ENCODE measurements around the gene STMP1.
"Not testable (repeated sequence)": the region's sequence is repeated elsewhere in the genome, so short reads cannot be mapped to it uniquely, and the experiment has no call there.

STMP1 gene

DNA sequence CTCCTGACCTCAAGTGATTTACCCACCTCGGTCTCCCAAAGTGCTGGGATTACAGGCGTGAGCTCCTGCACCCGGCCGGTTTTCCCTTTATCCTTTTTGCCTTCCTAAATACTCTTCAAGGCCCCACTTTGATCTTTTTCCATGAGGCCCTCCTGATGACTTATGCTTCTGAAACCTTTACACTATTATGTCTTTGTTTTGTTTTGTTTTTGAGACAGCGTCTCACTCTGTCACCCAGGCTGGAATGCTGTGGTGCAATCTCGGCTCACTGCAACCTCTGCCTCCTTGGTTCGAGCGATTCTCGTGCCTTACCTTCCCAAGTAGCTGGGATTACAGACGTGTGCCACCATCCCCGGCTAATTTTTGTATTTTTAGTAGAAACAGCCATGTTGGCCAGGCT lies 3.8 kb downstream of the STMP1 start:
- no peaks in the 10 kb centered on the region for H3K27me3 ChIP-seq (ENCODE audit: insufficient read depth, low read depth, severe bottlenecking)
- no peak for DNase-seq
- H3K27ac ChIP-seq = no peak overlapping the region
- no peak overlapping the region for H3K4me3 ChIP-seq (ENCODE audit: low read depth, low read length)
- TF ChIP-seq CTCF (IDR thresholded peaks at IDR 0.05; ENCODE audit: low read depth, low read length) = no peak
- H3K9me3 ChIP-seq (ENCODE audit: severe bottlenecking) = no peaks in the 10 kb centered on the region
- H3K36me3 ChIP-seq = no peaks in the 10 kb centered on the region

DNA sequence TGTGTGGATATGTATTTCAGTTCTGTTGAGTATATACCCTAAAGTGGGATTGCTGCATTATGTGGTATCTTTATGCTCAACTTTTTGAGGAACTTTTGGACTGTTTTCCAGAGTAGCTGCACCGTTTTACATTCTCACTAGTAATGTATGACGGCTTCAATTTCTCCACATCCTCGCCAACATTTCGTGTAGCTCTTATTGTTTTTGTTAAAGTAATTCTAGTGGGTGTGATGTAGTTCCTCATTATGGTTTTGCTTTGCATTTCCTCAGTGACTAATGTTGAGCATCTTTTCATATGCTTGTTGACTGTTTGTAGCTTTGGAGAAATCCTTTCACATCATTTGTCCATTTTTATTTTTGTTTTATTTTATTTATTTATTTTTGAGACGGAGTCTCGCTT lies 4.5 kb downstream of the STMP1 start:
- DNase-seq = no peak
- no peak for TF ChIP-seq CTCF (IDR thresholded peaks at IDR 0.05; ENCODE audit: low read depth, low read length)
- H3K4me3 ChIP-seq (ENCODE audit: low read depth, low read length) = no peak overlapping the region
- H3K36me3 ChIP-seq = no peaks in the 10 kb centered on the region
- H3K27me3 ChIP-seq (ENCODE audit: insufficient read depth, low read depth, severe bottlenecking) = no peaks in the 10 kb centered on the region
- H3K9me3 ChIP-seq (ENCODE audit: severe bottlenecking) = no peaks in the 10 kb centered on the region
- no peak overlapping the region for H3K27ac ChIP-seq

DNA sequence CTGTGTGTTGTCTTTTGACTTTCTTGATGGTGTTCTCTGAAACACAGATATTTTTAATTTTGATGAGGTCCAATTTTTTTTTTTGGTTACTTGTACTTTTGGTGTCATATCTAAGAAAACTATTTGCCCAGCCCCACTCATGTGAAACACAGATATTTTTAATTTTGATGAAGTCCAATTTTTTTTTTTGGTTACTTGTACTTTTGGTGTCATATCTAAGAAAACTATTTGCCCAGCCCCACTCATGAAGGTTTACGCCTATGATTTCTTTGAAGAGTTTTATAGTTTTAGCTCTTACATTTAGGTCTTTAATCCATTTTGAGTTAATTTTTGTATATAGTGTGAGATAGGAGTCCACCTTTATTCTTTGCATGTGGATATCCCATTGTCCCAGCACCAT lies 5.3 kb downstream of the STMP1 start:
- H3K9me3 ChIP-seq (ENCODE audit: severe bottlenecking) = not testable (repeated sequence)

GRCh38 chr7:135668852-135669395 lies 6.6 kb downstream of the STMP1 start:
- not testable (repeated sequence) for DNase-seq; H3K27me3 ChIP-seq (ENCODE audit: insufficient read depth, low read depth, severe bottlenecking); H3K36me3 ChIP-seq; H3K4me3 ChIP-seq (ENCODE audit: low read depth, low read length); H3K27ac ChIP-seq; H3K9me3 ChIP-seq (ENCODE audit: severe bottlenecking)

More for the DNA sequence above, 5.3 kb downstream of the STMP1 start:
- H3K36me3 ChIP-seq; H3K27me3 ChIP-seq (ENCODE audit: insufficient read depth, low read depth, severe bottlenecking); H3K27ac ChIP-seq; H3K4me3 ChIP-seq (ENCODE audit: low read depth, low read length); DNase-seq: not testable (repeated sequence)

- Histone ChIP-seq H3K27me3 (ENCODE audit: insufficient read depth, low read depth, severe bottlenecking) (no peaks in the 10 kb centered on the region), H3K9me3 (ENCODE audit: severe bottlenecking) (no peaks in the 10 kb centered on the region), H3K27ac (no peak overlapping the region), H3K36me3 (no peaks in the 10 kb centered on the region; the same call in 1 of the 2 replicates), H3K4me3 (ENCODE audit: low read depth, low read length) (no peak overlapping the region)
- DNase-seq = no peak
- no peak for TF ChIP-seq CTCF (IDR thresholded peaks at IDR 0.05; ENCODE audit: low read depth, low read length)
These were observed 7.5 kb downstream of the STMP1 start for GRCh38 chr7:135669774-135670173.

- Histone ChIP-seq H3K27me3 (ENCODE audit: insufficient read depth, low read depth, severe bottlenecking) (no peaks in the 10 kb centered on the region), H3K27ac (no peak overlapping the region), H3K36me3 (no peaks in the 10 kb centered on the region; the same call in 1 of the 2 replicates), H3K4me3 (ENCODE audit: low read depth, low read length) (no peak overlapping the region), H3K9me3 (ENCODE audit: severe bottlenecking) (no peaks in the 10 kb centered on the region)
- no peak for TF ChIP-seq CTCF (IDR thresholded peaks at IDR 0.05; ENCODE audit: low read depth, low read length)
- no peak for DNase-seq
These were observed 7.9 kb downstream of the STMP1 start for GRCh38 chr7:135670179-135670578.
